Measurements from ENCODE around the gene INVS.

GRCh38 chr9:100227636-100228035, 128.6 kb downstream of the INVS start:
- TF ChIP-seq, protein P1, sequence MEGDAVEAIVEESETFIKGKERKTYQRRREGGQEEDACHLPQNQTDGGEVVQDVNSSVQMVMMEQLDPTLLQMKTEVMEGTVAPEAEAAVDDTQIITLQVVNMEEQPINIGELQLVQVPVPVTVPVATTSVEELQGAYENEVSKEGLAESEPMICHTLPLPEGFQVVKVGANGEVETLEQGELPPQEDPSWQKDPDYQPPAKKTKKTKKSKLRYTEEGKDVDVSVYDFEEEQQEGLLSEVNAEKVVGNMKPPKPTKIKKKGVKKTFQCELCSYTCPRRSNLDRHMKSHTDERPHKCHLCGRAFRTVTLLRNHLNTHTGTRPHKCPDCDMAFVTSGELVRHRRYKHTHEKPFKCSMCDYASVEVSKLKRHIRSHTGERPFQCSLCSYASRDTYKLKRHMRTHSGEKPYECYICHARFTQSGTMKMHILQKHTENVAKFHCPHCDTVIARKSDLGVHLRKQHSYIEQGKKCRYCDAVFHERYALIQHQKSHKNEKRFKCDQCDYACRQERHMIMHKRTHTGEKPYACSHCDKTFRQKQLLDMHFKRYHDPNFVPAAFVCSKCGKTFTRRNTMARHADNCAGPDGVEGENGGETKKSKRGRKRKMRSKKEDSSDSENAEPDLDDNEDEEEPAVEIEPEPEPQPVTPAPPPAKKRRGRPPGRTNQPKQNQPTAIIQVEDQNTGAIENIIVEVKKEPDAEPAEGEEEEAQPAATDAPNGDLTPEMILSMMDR (IDR thresholded peaks at IDR 0.05), result no peak
- no peak for TF ChIP-seq EZH2 (IDR thresholded peaks at IDR 0.05; ENCODE audit: borderline replicate concordance, insufficient read depth, low read depth, low read length, poor library complexity, severe bottlenecking)
